Measurements from ENCODE around the gene REX1BD.
"Not testable (repeated sequence)": the region's sequence is repeated elsewhere in the genome, so short reads cannot be mapped to it uniquely, and the experiment has no call there.

DNA sequence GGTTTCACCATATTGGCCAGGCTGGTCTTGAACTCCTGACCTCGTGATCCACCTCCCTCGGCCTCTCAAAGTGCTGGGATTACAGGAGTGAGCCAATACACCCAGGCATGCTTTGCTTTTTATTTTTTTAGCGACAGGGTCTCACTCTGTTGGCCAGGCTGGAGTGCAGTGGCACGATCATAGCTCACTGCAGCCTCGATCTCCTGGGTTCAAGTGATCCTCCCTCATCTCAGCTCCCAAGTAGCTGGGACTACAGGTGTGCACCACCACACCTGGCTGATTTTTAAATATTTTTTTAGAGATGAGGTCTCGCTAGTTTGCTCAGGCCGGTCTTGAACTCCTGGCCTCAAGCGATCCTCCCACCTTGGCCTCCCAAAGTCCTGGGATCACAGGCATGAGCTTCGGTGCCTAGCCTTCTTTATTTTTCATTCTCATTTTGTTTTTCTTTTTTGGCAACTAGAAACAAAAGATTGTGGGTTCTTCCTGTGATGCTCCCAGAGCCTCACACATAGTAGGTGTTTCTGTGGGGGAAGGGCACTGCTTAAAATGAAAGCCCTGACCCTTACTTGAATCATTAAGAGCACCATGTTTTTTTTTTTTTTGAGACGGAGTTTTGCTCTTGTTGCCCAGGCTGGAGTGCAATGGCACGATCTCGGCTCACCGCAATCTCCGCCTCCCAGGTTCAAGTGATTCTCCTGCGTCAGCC lies 12.2 kb downstream of the REX1BD start:
- TF ChIP-seq, protein P1, sequence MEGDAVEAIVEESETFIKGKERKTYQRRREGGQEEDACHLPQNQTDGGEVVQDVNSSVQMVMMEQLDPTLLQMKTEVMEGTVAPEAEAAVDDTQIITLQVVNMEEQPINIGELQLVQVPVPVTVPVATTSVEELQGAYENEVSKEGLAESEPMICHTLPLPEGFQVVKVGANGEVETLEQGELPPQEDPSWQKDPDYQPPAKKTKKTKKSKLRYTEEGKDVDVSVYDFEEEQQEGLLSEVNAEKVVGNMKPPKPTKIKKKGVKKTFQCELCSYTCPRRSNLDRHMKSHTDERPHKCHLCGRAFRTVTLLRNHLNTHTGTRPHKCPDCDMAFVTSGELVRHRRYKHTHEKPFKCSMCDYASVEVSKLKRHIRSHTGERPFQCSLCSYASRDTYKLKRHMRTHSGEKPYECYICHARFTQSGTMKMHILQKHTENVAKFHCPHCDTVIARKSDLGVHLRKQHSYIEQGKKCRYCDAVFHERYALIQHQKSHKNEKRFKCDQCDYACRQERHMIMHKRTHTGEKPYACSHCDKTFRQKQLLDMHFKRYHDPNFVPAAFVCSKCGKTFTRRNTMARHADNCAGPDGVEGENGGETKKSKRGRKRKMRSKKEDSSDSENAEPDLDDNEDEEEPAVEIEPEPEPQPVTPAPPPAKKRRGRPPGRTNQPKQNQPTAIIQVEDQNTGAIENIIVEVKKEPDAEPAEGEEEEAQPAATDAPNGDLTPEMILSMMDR (IDR thresholded peaks at IDR 0.05), result not testable (repeated sequence)
- not testable (repeated sequence) for TF ChIP-seq POLR2A (IDR thresholded peaks at IDR 0.05)

Measured in heart left ventricle (tissue), 13 donors.